NCI-H1092 (cell line): ENCODE results near the gene JAKMIP1.
"Not testable (repeated sequence)": the region's sequence is repeated elsewhere in the genome, so short reads cannot be mapped to it uniquely, and the experiment has no call there.

Experiments
- DNase-seq: peaks from one replicate; lab custom pipeline; 2025; lab: John Stamatoyannopoulos, UW

Gene JAKMIP1

DNA sequence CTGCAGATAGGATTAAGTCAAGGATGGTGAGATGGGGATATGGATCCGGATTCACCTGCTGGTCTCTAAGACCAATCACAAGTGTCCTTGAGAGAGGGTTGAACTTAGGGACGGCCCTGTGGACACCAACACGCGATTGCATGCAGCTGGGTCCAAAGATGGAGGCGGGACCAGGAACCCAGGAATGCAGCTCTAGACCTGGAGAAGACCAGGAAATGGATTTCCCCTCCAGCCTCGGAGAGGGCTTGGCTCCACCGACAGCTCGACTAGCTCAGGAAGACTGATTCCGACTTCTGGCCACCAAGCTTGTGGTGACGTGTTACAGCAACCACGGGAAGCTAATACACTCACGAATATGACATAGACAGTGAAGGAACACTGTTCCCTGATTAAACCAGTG, 186.8 kb downstream of the JAKMIP1 start:
- DNase-seq: no peak

DNA sequence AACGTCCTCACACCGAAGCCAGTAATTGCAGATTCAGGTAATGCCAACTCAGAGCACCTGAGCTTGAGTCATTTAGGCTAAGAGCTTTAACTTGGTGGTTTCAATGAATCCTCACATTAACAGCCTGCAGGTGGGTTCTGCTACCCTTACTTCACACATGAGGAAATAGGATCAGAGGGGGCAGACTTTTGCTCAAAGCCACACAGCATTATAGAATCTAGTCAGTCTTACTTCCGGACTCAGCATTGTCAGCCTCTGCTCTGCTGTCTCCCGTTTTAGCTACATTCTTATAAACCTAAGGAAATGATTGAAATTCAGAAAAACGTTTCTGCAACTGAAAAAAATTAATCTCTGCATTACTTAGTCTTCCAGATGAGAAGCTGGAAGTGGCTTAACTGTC, 188.1 kb downstream of the JAKMIP1 start:
- DNase-seq: no peak

GRCh38 chr4:6011686-6012085, 188.7 kb downstream of the JAKMIP1 start:
- peak; percentile 78 for DNase-seq

DNA sequence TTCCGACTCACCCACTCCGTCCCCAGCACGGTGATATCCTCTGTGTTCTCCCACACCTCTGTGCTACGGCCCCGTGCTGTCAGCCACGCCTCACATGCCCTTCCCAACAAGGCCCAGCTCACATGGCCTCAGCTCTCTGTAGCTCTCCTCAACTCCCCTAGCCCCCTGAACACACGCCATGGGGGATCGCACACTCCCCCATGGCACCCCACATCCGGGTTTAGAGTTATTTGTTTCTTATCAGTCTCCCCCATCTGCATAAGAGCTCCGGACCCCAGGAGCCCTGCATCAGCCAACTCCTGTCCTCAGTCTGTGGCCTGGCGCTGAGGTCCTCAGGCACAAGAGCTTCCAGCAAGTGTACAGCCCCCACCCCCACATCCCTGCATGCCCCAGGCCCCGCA, 189.1 kb downstream of the JAKMIP1 start:
- no peak for DNase-seq

- no peak for DNase-seq
Observed at GRCh38 chr4:6010789-6011188, 189.6 kb downstream of the JAKMIP1 start.

DNA sequence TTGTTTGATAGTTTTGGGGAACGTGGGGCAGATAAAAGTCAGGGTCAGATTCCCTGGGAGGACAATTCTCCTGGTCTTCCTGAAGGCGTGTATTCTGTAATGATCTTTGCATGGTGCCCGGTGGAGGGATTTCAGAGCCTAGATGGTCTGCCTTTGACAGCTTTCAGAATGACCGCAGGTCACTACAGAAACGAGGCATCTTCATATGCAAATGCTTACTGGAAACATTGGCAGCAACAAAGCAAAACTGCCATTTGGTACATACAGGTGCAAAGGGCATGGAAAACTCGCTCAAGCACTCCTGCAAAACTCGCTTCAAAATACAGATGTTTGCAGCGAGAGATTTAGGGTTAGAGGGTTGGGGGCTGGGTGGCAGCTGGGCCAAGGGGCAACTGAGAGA, 190.9 kb downstream of the JAKMIP1 start:
- no peak for DNase-seq

DNA sequence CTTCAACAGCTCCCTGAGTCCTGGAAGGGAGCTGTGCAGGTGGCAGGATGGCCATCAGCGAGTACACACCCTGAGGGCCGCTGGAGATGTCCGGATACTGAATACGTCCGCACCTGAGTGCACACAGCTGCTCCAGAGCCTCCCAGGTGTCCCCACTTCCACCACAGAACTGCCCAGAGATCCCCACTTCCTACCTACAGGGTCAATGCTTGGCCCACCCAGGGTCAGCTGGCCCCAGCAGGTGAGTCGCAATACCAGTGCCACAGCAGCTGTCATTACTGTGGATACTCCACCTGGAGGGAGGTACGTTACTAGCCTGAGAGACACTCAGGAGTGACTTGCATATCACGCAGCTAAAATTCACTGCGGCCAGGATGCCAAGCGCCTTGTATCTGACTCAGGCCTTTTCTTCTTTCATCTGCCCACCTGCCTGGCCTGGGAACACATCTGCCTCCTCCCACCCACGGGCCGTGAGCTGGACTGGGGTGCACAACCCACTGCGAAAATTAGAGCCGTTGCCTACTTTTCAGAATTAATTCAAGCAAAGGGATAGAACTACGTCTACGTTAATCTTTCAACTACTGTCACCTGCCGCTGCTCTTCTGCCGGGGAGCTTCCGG, 191.5 kb downstream of the JAKMIP1 start:
- DNase-seq: no peak

- DNase-seq: no peak
Observed at GRCh38 chr4:6008092-6008551, 192.2 kb downstream of the JAKMIP1 start.

DNA sequence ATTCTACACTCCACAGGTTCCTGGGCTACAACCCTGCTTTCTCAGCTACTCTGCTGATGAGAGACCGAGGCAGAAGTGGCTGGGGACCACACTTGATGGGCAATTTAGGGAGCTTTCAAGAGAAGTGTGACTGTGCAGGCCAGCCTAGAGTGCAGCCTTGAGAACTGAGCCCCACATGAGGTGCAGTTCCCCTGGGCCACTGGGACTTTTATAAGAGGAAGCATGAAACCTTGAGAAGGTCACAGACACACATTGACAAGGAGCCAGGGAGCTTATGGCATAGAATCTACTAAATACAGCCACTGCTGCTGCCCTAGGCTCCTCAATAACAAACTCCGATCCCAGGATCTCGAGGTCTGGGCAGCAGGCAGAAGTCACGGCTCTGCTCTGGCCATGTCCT, 195.2 kb downstream of the JAKMIP1 start:
- no peak for DNase-seq

GRCh38 chr4:6003485-6003884, 196.9 kb downstream of the JAKMIP1 start:
- DNase-seq: not testable (repeated sequence)

GRCh38 chr4:6002926-6003325, 197.4 kb downstream of the JAKMIP1 start:
- no peak for DNase-seq

- DNase-seq: no peak
Observed at GRCh38 chr4:6002492-6002833, 197.9 kb downstream of the JAKMIP1 start.

DNA sequence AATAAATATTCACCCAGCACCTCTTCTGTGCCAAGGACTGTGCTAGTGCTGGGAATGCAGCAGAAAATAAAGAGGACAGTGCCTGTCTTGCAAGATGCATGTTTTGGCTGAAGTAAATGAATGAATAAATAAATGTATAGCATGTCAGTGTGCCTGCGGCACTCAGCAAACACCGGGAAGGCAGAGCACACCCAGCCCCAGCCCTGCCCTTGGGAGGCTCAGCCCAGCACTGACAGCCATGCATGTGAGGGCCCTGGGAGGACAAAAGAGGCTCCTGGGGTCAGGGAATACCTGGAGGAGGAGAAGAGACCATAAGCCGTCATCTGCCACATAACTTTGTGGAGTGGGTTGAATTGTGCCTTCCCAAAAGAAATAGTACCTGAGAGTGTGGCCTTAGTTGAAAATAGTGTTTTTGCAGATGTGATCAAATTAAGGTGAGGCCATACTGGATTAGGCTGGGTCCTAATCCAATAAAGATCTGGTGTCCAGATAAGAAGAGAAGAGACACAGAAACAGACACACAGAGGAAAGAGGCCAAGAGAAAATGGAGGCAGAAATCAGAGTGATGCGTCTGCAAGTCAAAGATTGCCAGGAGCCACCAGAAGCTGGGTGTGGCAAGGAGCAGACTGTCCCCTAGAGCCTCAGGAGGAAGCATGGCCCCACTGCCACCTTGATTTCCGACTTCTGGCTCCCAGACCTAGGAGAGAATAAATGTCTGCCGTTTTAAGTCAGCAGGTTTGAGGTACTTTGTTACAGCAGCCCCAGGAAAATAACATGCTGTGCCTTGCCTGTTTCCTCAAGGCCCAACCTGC, 198.5 kb downstream of the JAKMIP1 start:
- DNase-seq: no peak

GRCh38 chr4:5999830-6000365, 200.5 kb downstream of the JAKMIP1 start:
- no peak for DNase-seq

DNA sequence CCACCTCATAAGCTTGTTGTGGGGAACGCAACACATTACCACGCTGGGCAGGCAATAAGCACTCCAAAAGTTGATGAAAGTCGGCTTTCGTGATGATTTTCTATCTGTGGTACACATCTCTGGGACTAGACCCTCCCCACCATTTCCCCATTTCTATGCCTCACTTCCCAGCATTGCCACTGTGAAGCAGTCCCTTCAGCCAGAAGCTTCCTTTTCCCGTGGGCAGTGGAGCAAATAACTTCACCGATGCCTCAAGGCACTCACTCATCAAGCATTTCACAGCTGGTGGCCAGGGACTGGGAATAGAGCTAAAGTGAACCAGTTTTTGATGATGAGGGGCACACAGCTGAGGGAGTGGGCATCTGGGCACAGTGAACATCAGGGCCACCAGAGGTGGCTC, 201.0 kb downstream of the JAKMIP1 start:
- no peak for DNase-seq

DNA sequence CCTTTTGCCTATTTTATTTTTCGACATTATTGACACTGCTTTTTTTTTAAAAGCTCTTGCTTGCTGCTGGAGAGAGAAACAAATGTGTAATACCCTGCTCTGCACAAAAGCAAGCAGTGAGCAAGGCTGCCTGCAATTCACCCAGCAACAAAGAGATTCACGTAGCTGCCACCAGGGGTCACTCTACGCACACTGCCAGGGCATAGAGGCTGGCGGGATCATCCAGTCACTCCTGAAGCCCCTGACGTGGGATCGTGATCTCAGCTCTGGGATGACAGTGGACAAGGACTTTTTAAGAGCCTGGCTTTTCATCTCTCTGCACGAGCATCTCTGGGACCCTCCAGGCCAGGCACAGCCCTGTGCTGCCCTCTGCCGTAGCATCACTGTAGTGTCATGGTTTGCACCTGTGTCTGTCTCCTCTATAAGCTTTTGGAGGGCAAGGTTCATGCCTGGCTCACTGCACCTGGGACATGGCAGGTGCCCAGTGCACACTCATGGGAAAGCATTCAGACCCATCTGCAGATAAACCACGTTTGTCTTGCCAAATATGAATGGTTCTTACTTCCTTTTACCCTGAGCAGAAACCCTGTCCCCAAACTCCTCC, 201.9 kb downstream of the JAKMIP1 start:
- peak; percentile 34 for DNase-seq

DNA sequence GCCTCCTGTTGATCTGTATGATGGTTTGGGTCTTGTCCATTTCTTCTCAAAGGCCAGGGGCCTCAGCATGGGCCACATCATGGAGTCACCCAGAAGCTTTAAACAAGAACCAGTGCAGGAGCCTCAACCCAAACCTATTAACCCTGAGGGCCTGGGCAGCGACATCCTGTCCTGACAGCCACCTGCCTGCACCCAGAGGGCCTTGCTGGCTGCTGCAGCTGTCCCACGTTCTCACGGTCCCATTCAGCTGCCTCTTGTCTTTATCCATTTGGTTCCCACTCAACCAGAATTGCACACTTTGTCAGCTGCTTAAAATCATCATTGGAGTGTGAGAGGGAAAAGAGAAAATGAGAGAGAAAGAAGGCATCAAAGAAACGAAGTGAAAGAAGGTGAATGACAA, 203.7 kb downstream of the JAKMIP1 start:
- DNase-seq: no peak

DNA sequence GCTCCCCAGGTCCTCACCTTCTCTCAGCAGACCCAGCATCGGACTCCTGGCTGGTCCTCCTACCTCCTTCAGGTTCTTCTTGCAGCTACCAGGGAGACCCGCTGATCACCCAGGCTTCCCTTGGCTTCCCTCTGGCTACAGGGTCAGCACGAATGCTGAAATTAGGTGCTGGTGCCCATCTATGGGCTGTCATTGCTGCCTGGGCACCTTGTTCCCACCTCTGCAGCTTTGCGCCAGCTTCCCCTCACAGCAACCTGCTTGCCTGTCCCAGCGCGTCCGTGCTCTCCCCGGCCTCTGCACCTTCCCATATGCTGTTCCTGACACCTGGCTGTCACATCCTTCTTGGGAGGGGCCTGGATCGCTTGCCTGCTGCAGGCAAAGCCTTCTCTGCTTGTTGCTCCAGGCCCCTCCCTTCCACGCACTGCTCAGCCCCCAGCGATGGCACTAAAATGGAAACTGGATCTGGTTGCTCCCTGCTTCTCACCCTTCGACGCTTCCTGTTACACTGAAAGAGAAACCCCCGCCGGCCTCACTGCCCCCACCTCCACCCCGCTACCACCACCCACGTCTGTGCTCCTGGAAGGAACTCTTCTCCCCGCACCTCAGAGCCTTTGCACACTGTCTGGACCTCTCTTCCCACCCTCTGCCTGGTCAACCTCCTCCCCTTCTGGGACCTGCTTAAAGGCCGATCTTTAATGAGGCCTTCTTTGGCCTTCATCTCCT, 204.3 kb downstream of the JAKMIP1 start:
- no peak for DNase-seq

- DNase-seq: no peak
Observed at GRCh38 chr4:5993876-5994811, 206.2 kb downstream of the JAKMIP1 start.

DNA sequence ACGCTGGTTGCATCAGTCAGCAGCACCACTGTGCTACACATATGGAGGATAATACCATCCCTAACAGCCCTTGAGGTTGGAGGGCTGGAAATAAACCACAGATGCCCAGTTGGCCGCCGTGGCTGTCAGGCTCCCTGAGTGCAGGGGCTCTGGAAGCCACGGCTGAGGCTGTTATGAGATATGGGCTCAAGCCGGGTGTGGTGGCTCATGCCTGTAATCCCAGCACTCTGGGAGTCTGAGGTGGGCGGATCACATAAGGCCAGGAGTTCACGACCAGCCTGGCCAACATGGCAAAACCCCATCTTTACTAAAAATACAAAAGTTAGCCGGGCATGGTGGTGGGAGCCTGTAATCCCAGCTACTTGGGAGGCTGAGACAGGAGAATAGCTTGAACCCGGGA, 207.0 kb downstream of the JAKMIP1 start:
- DNase-seq: not testable (repeated sequence)

DNA sequence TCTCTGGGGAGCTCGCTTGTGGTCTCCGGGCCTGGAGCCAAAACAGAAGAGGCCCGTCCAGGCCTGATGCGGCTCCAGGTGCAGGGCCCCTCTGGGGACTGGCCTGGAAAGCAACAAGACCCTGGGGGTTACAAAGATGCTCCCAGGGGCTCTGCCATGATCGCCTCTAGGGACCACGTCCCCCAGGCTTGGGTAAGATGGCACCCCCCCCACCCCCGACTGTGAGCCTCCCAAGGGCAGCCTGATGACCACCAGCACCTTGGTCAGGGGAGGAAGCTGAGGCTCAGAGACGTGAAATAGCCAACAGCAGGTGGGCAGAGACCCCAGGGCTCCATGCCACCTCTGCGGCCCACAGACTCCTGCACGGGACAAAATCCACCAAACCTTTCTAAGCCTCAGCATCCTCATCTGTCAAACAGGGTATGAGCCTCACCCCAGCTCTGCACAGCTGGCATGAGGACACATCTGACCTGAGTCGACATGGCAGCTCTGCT, 207.5 kb downstream of the JAKMIP1 start:
- peak; percentile 79 for DNase-seq
